ENCODE results near the gene DSCAML1.
A peak's percentile ranks its signal among the peaks of the same experiment; 100 is the strongest.

The DSCAML1 gene

DNA sequence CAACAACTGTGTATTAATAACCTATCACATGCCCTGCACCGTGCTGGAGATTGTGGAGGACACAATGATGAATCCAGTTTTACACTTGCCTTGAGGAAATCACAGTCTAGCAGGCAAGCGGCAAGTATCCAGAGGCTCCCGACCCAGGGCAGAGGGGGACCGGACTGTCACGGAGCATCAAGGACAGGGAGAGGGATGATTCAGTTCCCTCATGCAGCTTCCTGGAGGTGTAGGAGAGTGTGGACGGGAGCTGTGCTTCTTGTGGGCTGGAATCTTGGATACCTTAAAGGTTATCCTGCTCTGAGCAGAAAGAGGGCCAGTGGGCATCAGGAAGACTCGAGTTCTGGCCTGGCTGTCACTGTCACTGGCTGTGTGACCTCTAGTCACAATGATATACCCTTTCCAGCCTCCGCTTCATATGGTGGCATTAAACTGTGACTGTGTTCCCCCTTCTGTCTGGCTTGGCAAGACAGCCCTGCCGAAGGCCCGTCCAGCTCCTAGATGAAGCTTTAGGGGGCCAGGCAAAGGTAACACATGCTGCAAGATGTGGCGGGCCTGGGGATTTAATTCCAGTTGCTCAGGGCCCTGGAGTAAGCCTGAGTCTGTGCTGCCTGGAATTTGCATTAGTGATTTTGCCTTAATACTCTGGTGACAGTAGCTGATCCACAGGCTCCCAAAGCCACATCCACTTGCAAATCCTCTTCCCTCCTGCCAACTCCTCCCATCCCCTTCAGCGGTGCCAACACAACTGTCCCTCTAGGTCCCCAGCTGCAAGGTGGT lies 162.8 kb downstream of the DSCAML1 start:
- no peaks in the 10 kb centered on the region for H3K79me2 ChIP-seq (ENCODE audit: low read length)
- no peak overlapping the region for H3K9ac ChIP-seq (ENCODE audit: low read length)
- H3K27ac ChIP-seq (ENCODE audit: low read length), result no peak overlapping the region
- no peaks in the 10 kb centered on the region for H3K4me1 ChIP-seq (ENCODE audit: low read length)
- TF ChIP-seq, protein P1, sequence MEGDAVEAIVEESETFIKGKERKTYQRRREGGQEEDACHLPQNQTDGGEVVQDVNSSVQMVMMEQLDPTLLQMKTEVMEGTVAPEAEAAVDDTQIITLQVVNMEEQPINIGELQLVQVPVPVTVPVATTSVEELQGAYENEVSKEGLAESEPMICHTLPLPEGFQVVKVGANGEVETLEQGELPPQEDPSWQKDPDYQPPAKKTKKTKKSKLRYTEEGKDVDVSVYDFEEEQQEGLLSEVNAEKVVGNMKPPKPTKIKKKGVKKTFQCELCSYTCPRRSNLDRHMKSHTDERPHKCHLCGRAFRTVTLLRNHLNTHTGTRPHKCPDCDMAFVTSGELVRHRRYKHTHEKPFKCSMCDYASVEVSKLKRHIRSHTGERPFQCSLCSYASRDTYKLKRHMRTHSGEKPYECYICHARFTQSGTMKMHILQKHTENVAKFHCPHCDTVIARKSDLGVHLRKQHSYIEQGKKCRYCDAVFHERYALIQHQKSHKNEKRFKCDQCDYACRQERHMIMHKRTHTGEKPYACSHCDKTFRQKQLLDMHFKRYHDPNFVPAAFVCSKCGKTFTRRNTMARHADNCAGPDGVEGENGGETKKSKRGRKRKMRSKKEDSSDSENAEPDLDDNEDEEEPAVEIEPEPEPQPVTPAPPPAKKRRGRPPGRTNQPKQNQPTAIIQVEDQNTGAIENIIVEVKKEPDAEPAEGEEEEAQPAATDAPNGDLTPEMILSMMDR (IDR thresholded peaks at IDR 0.05; ENCODE audit: low read depth, low read length), result no peak
- no peak for TF ChIP-seq EZH2phosphoT487 (IDR thresholded peaks at IDR 0.05; ENCODE audit: low read depth)
- no peaks in the 10 kb centered on the region for H3K9me3 ChIP-seq (ENCODE audit: insufficient read depth, low read length)
- H3K36me3 ChIP-seq (replicated peaks; ENCODE audit: low read depth, low read length), result no peaks in the 10 kb centered on the region
- no peaks in the 10 kb centered on the region for H4K20me1 ChIP-seq (ENCODE audit: insufficient read depth, low read length)
- H2AFZ ChIP-seq (ENCODE audit: low read depth, low read length), result no peak overlapping the region
- H3K4me2 ChIP-seq (ENCODE audit: low read length), result no peak overlapping the region
- peaks cover 8% of the 10 kb centered on the region; the same call in 1 of the 2 replicates for H3K27me3 ChIP-seq (ENCODE audit: low read depth, low read length)
- H3K4me3 ChIP-seq (ENCODE audit: low read length), result no peak overlapping the region

DNA sequence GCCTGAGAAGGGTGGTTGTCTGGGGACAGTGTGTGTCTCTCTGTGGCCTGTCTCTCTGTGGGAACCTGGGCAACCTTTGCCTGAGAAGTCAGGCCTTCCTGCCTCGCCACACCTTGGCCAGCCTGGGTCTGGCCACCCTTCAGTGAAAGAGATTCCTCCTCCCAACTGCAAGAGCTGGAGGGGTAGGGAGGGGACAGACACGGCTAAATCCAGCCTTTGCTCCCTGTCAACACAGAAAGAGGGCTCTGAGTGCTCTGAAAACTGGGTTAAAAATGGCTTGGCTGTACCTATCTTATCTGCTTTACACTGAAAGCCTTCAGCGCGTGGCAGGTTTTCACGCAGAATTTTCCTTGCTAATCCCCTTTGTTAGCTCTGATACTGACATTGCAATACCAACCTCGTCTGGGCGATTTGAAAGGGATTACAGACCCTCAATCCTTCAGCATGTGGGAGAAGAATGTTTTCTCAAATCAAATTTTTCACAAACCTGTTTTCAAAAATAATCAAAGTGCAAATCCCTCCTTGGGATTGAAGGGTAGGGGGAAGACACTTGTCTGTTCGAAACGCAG lies 163.7 kb downstream of the DSCAML1 start:
- Histone ChIP-seq H3K4me1 (ENCODE audit: low read length) (no peaks in the 10 kb centered on the region), H3K79me2 (ENCODE audit: low read length) (no peaks in the 10 kb centered on the region), H2AFZ (ENCODE audit: low read depth, low read length) (no peak overlapping the region), H3K27ac (ENCODE audit: low read length) (no peak overlapping the region), H3K9me3 (ENCODE audit: insufficient read depth, low read length) (no peaks in the 10 kb centered on the region), H3K9ac (ENCODE audit: low read length) (no peak overlapping the region), H3K4me2 (ENCODE audit: low read length) (no peak overlapping the region), H3K4me3 (ENCODE audit: low read length) (no peak overlapping the region), H3K36me3 (replicated peaks; ENCODE audit: low read depth, low read length) (no peaks in the 10 kb centered on the region), H4K20me1 (ENCODE audit: insufficient read depth, low read length) (no peaks in the 10 kb centered on the region), H3K27me3 (ENCODE audit: low read depth, low read length) (peaks cover 11% of the 10 kb centered on the region; the same call in 1 of the 2 replicates)
- TF ChIP-seq, protein P1 (IDR thresholded peaks at IDR 0.05; ENCODE audit: low read depth, low read length), result no peak
- TF ChIP-seq EZH2phosphoT487 (IDR thresholded peaks at IDR 0.05; ENCODE audit: low read depth), result no peak

DNA sequence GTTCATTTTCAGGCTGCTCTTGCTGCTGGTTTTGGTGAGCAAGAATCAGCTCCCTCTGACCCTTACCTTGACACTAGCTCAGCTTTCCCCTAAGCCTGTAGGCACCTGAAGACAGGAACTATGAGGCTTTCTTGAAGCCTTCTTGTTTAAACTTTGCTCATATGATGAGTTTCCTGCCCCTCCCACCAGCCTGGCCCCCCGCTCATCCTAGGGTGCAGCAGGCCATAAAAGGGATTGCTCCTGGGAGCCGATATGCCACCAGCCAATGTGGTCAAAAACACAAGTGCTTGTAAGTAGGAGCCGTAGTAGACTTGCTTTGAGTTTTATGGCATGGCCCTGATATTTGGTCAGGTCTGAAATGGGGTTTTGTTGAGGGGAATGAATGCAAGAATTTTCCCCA lies 164.7 kb downstream of the DSCAML1 start:
- Histone ChIP-seq H4K20me1 (ENCODE audit: insufficient read depth, low read length) (no peaks in the 10 kb centered on the region), H3K4me2 (ENCODE audit: low read length) (no peak overlapping the region), H3K79me2 (ENCODE audit: low read length) (no peaks in the 10 kb centered on the region), H3K9me3 (ENCODE audit: insufficient read depth, low read length) (no peaks in the 10 kb centered on the region), H3K27ac (ENCODE audit: low read length) (no peak overlapping the region), H2AFZ (ENCODE audit: low read depth, low read length) (no peak overlapping the region), H3K4me1 (ENCODE audit: low read length) (no peaks in the 10 kb centered on the region), H3K4me3 (ENCODE audit: low read length) (no peak overlapping the region), H3K9ac (ENCODE audit: low read length) (no peak overlapping the region), H3K27me3 (ENCODE audit: low read depth, low read length) (peaks cover 11% of the 10 kb centered on the region; the same call in 1 of the 2 replicates), H3K36me3 (replicated peaks; ENCODE audit: low read depth, low read length) (no peaks in the 10 kb centered on the region)
- TF ChIP-seq, protein P1 (IDR thresholded peaks at IDR 0.05; ENCODE audit: low read depth, low read length), result no peak
- TF ChIP-seq EZH2phosphoT487 (IDR thresholded peaks at IDR 0.05; ENCODE audit: low read depth), result no peak

DNA sequence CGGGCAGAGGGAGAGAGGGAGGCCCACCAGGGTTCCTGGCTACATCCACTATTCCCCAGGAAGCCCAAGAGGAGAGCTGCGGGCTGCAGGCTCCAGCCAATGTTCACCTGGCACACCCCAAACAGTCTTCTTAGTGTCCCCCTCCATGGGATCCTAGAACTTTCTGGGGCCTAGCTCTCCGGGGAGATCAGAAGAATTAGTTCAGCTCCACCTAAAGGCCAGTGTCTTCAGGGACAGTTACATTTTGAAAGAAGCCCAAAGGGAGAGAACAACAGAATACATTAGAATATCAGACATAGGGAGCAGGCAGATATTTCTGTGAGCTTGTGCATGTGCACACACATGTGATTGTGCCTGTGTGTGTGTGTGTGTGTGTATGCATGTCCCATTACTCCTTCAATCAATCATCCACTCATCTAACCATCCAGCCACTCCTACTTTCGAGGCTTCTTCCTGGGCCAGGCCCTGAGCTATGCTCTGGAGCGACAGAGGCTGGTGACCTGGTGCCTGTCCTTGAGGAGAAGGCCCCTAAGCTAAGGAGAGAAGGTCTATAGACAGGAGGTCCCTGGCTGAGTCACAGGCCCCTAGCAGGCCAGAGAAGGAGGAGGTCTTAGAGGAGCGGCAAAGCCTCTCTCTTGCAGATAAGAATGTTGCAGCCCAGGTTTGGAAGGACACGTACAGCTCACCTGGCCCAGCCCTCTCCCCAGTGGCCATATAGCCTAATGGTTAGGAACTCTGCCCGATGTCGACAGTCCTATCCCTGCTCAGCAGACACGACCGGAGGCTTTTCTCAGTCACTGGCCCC lies 165.5 kb downstream of the DSCAML1 start:
- Histone ChIP-seq H3K9ac (ENCODE audit: low read length) (no peak overlapping the region), H3K4me2 (ENCODE audit: low read length) (no peak overlapping the region), H3K79me2 (ENCODE audit: low read length) (no peaks in the 10 kb centered on the region), H3K36me3 (replicated peaks; ENCODE audit: low read depth, low read length) (no peaks in the 10 kb centered on the region), H3K27me3 (ENCODE audit: low read depth, low read length) (peaks cover 11% of the 10 kb centered on the region; the same call in 1 of the 2 replicates), H2AFZ (ENCODE audit: low read depth, low read length) (no peak overlapping the region), H3K4me1 (ENCODE audit: low read length) (no peaks in the 10 kb centered on the region), H3K4me3 (ENCODE audit: low read length) (no peak overlapping the region), H3K27ac (ENCODE audit: low read length) (no peak overlapping the region), H3K9me3 (ENCODE audit: insufficient read depth, low read length) (no peaks in the 10 kb centered on the region), H4K20me1 (ENCODE audit: insufficient read depth, low read length) (no peaks in the 10 kb centered on the region)
- TF ChIP-seq EZH2phosphoT487 (IDR thresholded peaks at IDR 0.05; ENCODE audit: low read depth), result no peak
- TF ChIP-seq, protein P1 (IDR thresholded peaks at IDR 0.05; ENCODE audit: low read depth, low read length), result peak; percentile 36; the same call in 1 of the 2 replicates
